Liver (tissue), 9 donors: ENCODE data around the gene DCTN5. TPM values are rescaled to one million over a fixed set of nuclear protein-coding genes. Genes with fewer than 3 reads are reported as not detected.

Experiments used
- DNase-seq: peaks from one replicate; pipeline ENCODE4 v3.0.0-alpha.2; 2017; ENCODE audit warnings: low spot score
- H3K27ac ChIP-seq, 2 donors: one replicate each; pipeline ENCODE4 v1.7.0; 2013; ENCODE audit warnings: inconsistent platforms in 2 of 2, low read length in 2 of 2, control low read depth in 1 of 2, low read depth in 1 of 2, mild to moderate bottlenecking in 1 of 2
- H3K27me3 ChIP-seq, 4 donors: one replicate each; pipeline versions ENCODE4 v1.6.1 to v1.7.0; 2013; ENCODE audit warnings: low read length in 3 of 4, inconsistent platforms in 1 of 4, mild to moderate bottlenecking in 1 of 4, moderate library complexity in 1 of 4; ENCODE audit not compliant: control insufficient read depth in 4 of 4, insufficient read depth in 4 of 4
- H3K36me3 ChIP-seq, 4 donors: one replicate each; pipeline versions ENCODE4 v1.6.1 to v1.7.0; 2013; ENCODE audit warnings: low read length in 3 of 4, mild to moderate bottlenecking in 3 of 4, low read depth in 1 of 4, moderate library complexity in 1 of 4; ENCODE audit not compliant: control insufficient read depth in 4 of 4, insufficient read depth in 3 of 4
- H3K4me1 ChIP-seq, 4 donors: one replicate each; pipeline versions ENCODE4 v1.6.1 to v1.7.0; 2013; ENCODE audit warnings: low read length in 3 of 4, mild to moderate bottlenecking in 3 of 4, moderate library complexity in 1 of 4; ENCODE audit not compliant: control insufficient read depth in 4 of 4, insufficient read depth in 4 of 4
- H3K4me3 ChIP-seq, 3 donors: one replicate each; pipeline versions ENCODE4 v1.6.1 to v1.7.0; 2013; ENCODE audit warnings: low read length in 3 of 3, control low read depth in 1 of 3, low read depth in 1 of 3, mild to moderate bottlenecking in 1 of 3
- H3K9ac ChIP-seq, 2 donors: one replicate each; pipeline ENCODE4 v1.7.0; 2013; ENCODE audit warnings: low read length in 2 of 2, mild to moderate bottlenecking in 2 of 2, moderate library complexity in 2 of 2, control low read depth in 1 of 2, low read depth in 1 of 2
- H3K9me3 ChIP-seq, 4 donors: one replicate each; pipeline versions ENCODE4 v1.6.1 to v1.7.0; 2013; ENCODE audit warnings: low read length in 3 of 4; ENCODE audit not compliant: control insufficient read depth in 4 of 4
- ATF3 ChIP-seq: IDR thresholded peaks from 2 replicates; pipeline ENCODE4 v1.6.1; 2016; ENCODE audit warnings: antibody characterized with exemption
- CTCF ChIP-seq: fragments of 150-350 bp; IDR thresholded peaks from 2 replicates; pipeline ENCODE4 v1.5.1; 2017; ENCODE audit warnings: improper control_type of control experiment, low read depth, low read length; ENCODE audit not compliant: missing input control
- EGR1 ChIP-seq, 2 donors: IDR thresholded peaks; 2 replicates each; pipeline ENCODE4 v1.6.1; 2016 to 2018; ENCODE audit warnings: antibody characterized with exemption in 2 of 2, low read depth in 2 of 2
- FOXA1 ChIP-seq: IDR thresholded peaks from 2 replicates; pipeline ENCODE4 v1.6.1; 2016; ENCODE audit warnings: antibody characterized with exemption
- FOXA2 ChIP-seq: IDR thresholded peaks from 2 replicates; pipeline ENCODE4 v1.6.1; 2016; ENCODE audit warnings: antibody characterized with exemption
- GABPA ChIP-seq, 2 donors: IDR thresholded peaks in 1 of 2; conservative IDR thresholded peaks in 1 of 2; 2 replicates each; pipeline ENCODE4 v1.6.1; 2016; ENCODE audit warnings: antibody characterized with exemption in 2 of 2, mild to moderate bottlenecking in 1 of 2, moderate library complexity in 1 of 2
- NR2F2 ChIP-seq: IDR thresholded peaks from 2 replicates; pipeline ENCODE4 v1.6.1; 2016; ENCODE audit warnings: antibody characterized with exemption
- RAD21 ChIP-seq, 2 donors: IDR thresholded peaks; 2 replicates each; pipeline ENCODE4 v1.6.1; 2016; ENCODE audit warnings: antibody characterized with exemption in 2 of 2, mild to moderate bottlenecking in 2 of 2
- RXRA ChIP-seq, 2 donors: IDR thresholded peaks; 2 replicates each; pipeline ENCODE4 v1.6.1; 2017 to 2018; ENCODE audit warnings: antibody characterized with exemption in 2 of 2, mild to moderate bottlenecking in 1 of 2
- SP1 ChIP-seq: IDR thresholded peaks from 2 replicates; pipeline ENCODE4 v1.6.1; 2018; ENCODE audit warnings: antibody characterized with exemption, mild to moderate bottlenecking
- TAF1 ChIP-seq: conservative IDR thresholded peaks from 2 replicates; pipeline ENCODE4 v1.6.1; 2016; ENCODE audit warnings: antibody characterized with exemption, mild to moderate bottlenecking
- YY1 ChIP-seq: IDR thresholded peaks from 2 replicates; pipeline ENCODE4 v1.6.1; 2016; ENCODE audit warnings: antibody characterized with exemption, mild to moderate bottlenecking
- ZBTB33 ChIP-seq: IDR thresholded peaks from 2 replicates; pipeline ENCODE4 v1.6.1; 2016; ENCODE audit warnings: antibody characterized with exemption
- WGBS: extraction: QIAGEN DNeasy Blood & Tissue Kit; methylation state at CpG from one replicate; pipeline ENCODE4 v1.1.7; 2013; 5-methylcytosine and 5-hydroxymethylcytosine counted together
- polyA plus RNA-seq, 2 donors: library from polyadenylated mRNA; stranded (reverse) in 1 of 2; unstranded in 1 of 2; fragments of 200-250 nt in 1 of 2; fragments of >200 nt in 1 of 2; fragmentation: Nextera tagmentation in 1 of 2; extraction: Ambion mirVana in 1 of 2; gene quantifications; one replicate each; pipeline versions ENCODE4 v1.2.1 to v1.2.3, GENCODE V29; 2013 to 2015
- total RNA-seq, 2 donors: library from RNA; depleted of rRNA; stranded (reverse); fragments of >200 nt; gene quantifications; one replicate each; pipeline ENCODE4 v1.2.3, GENCODE V29; 2014
- donor health status: healthy.
- donor health status: healthy.
- donor health status: healthy.
- donor health status: healthy.
- donor health status: healthy.

Gene DCTN5
- total and polyA plus RNA-seq, 4 donors = 8.3 to 20.9 (median 16.0) TPM

- H3K9me3 ChIP-seq = no peaks in the 10 kb centered on the region
- TF ChIP-seq ZBTB33 (no peak), FOXA1 (no peak)
- WGBS = 96% methylated on average over 4 of the region's 4 CpGs
- H3K4me1 ChIP-seq = no peaks in the 10 kb centered on the region
- H3K36me3 ChIP-seq = peaks cover 3 to 16% (median 8%) of the 10 kb centered on the region in 4 donors
- H3K27me3 ChIP-seq = no peaks in the 10 kb centered on the region
- H3K27ac ChIP-seq = no peak overlapping the region
- H3K4me3 ChIP-seq = no peak overlapping the region
- DNase-seq = no peak
- H3K9ac ChIP-seq = no peak overlapping the region
Measured at GRCh38 chr16:23694265-23694643, 53.0 kb downstream of the DCTN5 start.

GRCh38 chr16:23694644-23695373, 53.5 kb downstream of the DCTN5 start:
- no peak overlapping the region for H3K27ac ChIP-seq
- H3K4me3 ChIP-seq = no peak overlapping the region
- TF ChIP-seq NR2F2 (no peak), GABPA (IDR thresholded peaks at IDR 0.05 in 1 of 2, conservative IDR thresholded peaks at IDR 0.05 in 1 of 2) (no peak), RAD21 (IDR thresholded peaks at IDR 0.05) (no peak), FOXA2 (no peak), CTCF (no peak), TAF1 (no peak)
- 28% methylated on average over 32 of the region's 32 CpGs for WGBS
- DNase-seq = no peak
- no peak overlapping the region for H3K9ac ChIP-seq
- peaks cover 0 to 10% (median 5%) of the 10 kb centered on the region in 4 donors for H3K36me3 ChIP-seq
- H3K4me1 ChIP-seq = no peaks in the 10 kb centered on the region
- H3K27me3 ChIP-seq = no peaks in the 10 kb centered on the region
- H3K9me3 ChIP-seq = no peaks in the 10 kb centered on the region

- no peaks in the 10 kb centered on the region for H3K27me3 ChIP-seq
- H3K9me3 ChIP-seq = no peaks in the 10 kb centered on the region
- 90% methylated on average over 11 of the region's 11 CpGs for WGBS
- DNase-seq = no peak
- no peak overlapping the region for H3K4me3 ChIP-seq
- H3K9ac ChIP-seq = no peak overlapping the region
- peaks cover 0 to 2% (median 0%) of the 10 kb centered on the region in 4 donors for H3K36me3 ChIP-seq
- TF ChIP-seq CTCF (no peak), EGR1 (IDR thresholded peaks at IDR 0.05; ENCODE audit: low read depth in 2 of 2) (no peak), GABPA (IDR thresholded peaks at IDR 0.05 in 1 of 2, conservative IDR thresholded peaks at IDR 0.05 in 1 of 2) (no peak), RXRA (IDR thresholded peaks at IDR 0.05) (no peak), YY1 (no peak), ATF3 (no peak), SP1 (no peak), ZBTB33 (no peak)
- no peaks in the 10 kb centered on the region for H3K4me1 ChIP-seq
- no peak overlapping the region for H3K27ac ChIP-seq
Measured at GRCh38 chr16:23695756-23696155, 54.5 kb downstream of the DCTN5 start.
